ENCODE results near the gene FBLN1. TPM values are rescaled to one million over a fixed set of nuclear protein-coding genes. Genes with fewer than 3 reads are reported as not detected.

FBLN1 gene
- total and polyA plus RNA-seq, 2 of the 13 experiments (the other 11 are each of a cell fraction or from before 2014, with no cell fraction given): 37.3 to 103 TPM

GRCh38 chr22:45597460-45598192, 94.9 kb downstream of the FBLN1 start (continued):
- TF ChIP-seq ZNF709 (CRISPR knock-in tag; IDR thresholded peaks at IDR 0.05) (no peak), HDAC1 (CRISPR knock-in tag; IDR thresholded peaks at IDR 0.05) (peak; percentile 76), NFIC (IDR thresholded peaks at IDR 0.05; ENCODE audit: low read length) (no peak), ZGPAT (CRISPR knock-in tag; IDR thresholded peaks at IDR 0.05) (0 out of 2 replicates have a peak, but pooled peaks have one; percentile 42), ZBTB3 (CRISPR knock-in tag; IDR thresholded peaks at IDR 0.05; ENCODE audit: borderline replicate concordance, low read depth) (peak; percentile 58; the same call in 1 of the 2 replicates), ZMAT5 (CRISPR knock-in tag; IDR thresholded peaks at IDR 0.05; ENCODE audit: borderline replicate concordance, low read depth) (no peak), TAF15 (IDR thresholded peaks at IDR 0.05; ENCODE audit: low read depth, low read length, poor library complexity, severe bottlenecking) (no peak), FOXK2 (IDR thresholded peaks at IDR 0.05) (no peak), STAT6 (CRISPR knock-in tag; IDR thresholded peaks at IDR 0.05; ENCODE audit: borderline replicate concordance) (no peak), ZNF556 (CRISPR knock-in tag; IDR thresholded peaks at IDR 0.05; ENCODE audit: borderline replicate concordance) (peak; percentile 37; the same call in 1 of the 2 replicates), U2AF1 (optimal IDR thresholded peaks at IDR 0.05; ENCODE audit: low read depth, low read length) (no peak), FOXJ3 (CRISPR knock-in tag; IDR thresholded peaks at IDR 0.05; ENCODE audit: borderline replicate concordance) (peak; percentile 65), ZNF317 (CRISPR knock-in tag; IDR thresholded peaks at IDR 0.05) (no peak), ZFY (CRISPR knock-in tag; IDR thresholded peaks at IDR 0.05) (peak; percentile 55), STAG1 (CRISPR knock-in tag; IDR thresholded peaks at IDR 0.05) (peak; percentile 30; the same call in 1 of the 2 replicates), ZSCAN12 (CRISPR knock-in tag; IDR thresholded peaks at IDR 0.05) (no peak), RBAK (CRISPR knock-in tag; IDR thresholded peaks at IDR 0.05) (no peak), TRIM22 (IDR thresholded peaks at IDR 0.05) (no peak), ZNF296 (CRISPR knock-in tag; conservative IDR thresholded peaks at IDR 0.05) (no peak), ZNF768 (CRISPR knock-in tag; IDR thresholded peaks at IDR 0.05) (peak; percentile 13; the same call in 1 of the 2 replicates), RNF2 (conservative IDR thresholded peaks at IDR 0.05; ENCODE audit: low read depth) (no peak), ZFP36 (IDR thresholded peaks at IDR 0.05; ENCODE audit: borderline replicate concordance, low read depth, low read length, partially characterized antibody) (no peak), ZNF670 (CRISPR knock-in tag; IDR thresholded peaks at IDR 0.05; ENCODE audit: borderline replicate concordance) (no peak), YEATS2 (CRISPR knock-in tag; IDR thresholded peaks at IDR 0.05; ENCODE audit: borderline replicate concordance) (no peak; the same call in 1 of the 2 replicates), TMF1 (CRISPR knock-in tag; IDR thresholded peaks at IDR 0.05; ENCODE audit: low read depth) (no peak), ZNF20 (CRISPR knock-in tag; IDR thresholded peaks at IDR 0.05) (no peak)

All from HepG2 (cell line).